HepG2 (cell line): ENCODE measurements around the gene TEAD4. TPM values are rescaled to one million over a fixed set of nuclear protein-coding genes. Genes with fewer than 3 reads are reported as not detected.

Experiments used
- CEBPB ChIP-seq: IDR thresholded peaks from 2 replicates; pipeline ENCODE4 v1.6.1; 2011; ENCODE audit warnings: low read depth, low read length, improper control_type of control experiment, borderline replicate concordance
- CENPX ChIP-seq: sonication (generic); formaldehyde crosslinking; IDR thresholded peaks from 2 replicates; pipeline ENCODE4 v1.9.0; 2021; ENCODE audit warnings: mild to moderate bottlenecking, missing genetic modification reagents, moderate library complexity
- FLYWCH1 ChIP-seq: sonication (generic); formaldehyde crosslinking; IDR thresholded peaks from 2 replicates; pipeline ENCODE4 v1.8.1; 2023; ENCODE audit warnings: mild to moderate bottlenecking, missing genetic modification reagents
- HIVEP1 ChIP-seq: sonication (generic); formaldehyde crosslinking; IDR thresholded peaks from 2 replicates; pipeline ENCODE4 v1.4.0; 2020; ENCODE audit warnings: mild to moderate bottlenecking, missing genetic modification reagents
- HNRNPLL ChIP-seq: fragments of 200-400 bp; formaldehyde crosslinking; IDR thresholded peaks from 2 replicates; pipeline ENCODE4 v1.6.1; 2017; ENCODE audit warnings: mild to moderate bottlenecking, low read depth, low read length; ENCODE audit not compliant: poor library complexity, severe bottlenecking
- NFATC3 ChIP-seq: sonication (generic); formaldehyde crosslinking; IDR thresholded peaks from 2 replicates; pipeline ENCODE4 v1.5.1; 2020; ENCODE audit warnings: mild to moderate bottlenecking, missing genetic modification reagents
- NKX3-1 ChIP-seq: sonication (generic); formaldehyde crosslinking; IDR thresholded peaks from 2 replicates; pipeline ENCODE4 v1.5.0; 2020; ENCODE audit warnings: missing genetic modification reagents
- PAWR ChIP-seq: sonication (generic); formaldehyde crosslinking; IDR thresholded peaks from 2 replicates; pipeline ENCODE4 v1.4.0; 2020; ENCODE audit warnings: missing genetic modification reagents, mild to moderate bottlenecking, borderline replicate concordance
- PAXIP1 ChIP-seq: sonication (generic); formaldehyde crosslinking; conservative IDR thresholded peaks from 2 replicates; pipeline ENCODE4 v1.4.0; 2020; ENCODE audit warnings: mild to moderate bottlenecking, missing genetic modification reagents, moderate library complexity
- POGK ChIP-seq: sonication (generic); formaldehyde crosslinking; conservative IDR thresholded peaks from 2 replicates; pipeline ENCODE4 v1.8.0; 2022; ENCODE audit warnings: mild to moderate bottlenecking, moderate library complexity, missing genetic modification reagents
- POLR2A ChIP-seq, 2 experiments: IDR thresholded peaks; 2 replicates each; pipeline ENCODE4 v1.6.1; 2011; ENCODE audit warnings: low read depth in 2 of 2, low read length in 2 of 2, mild to moderate bottlenecking in 1 of 2, moderate library complexity in 1 of 2; ENCODE audit not compliant: insufficient read depth in 1 of 2
- SMC3 ChIP-seq: IDR thresholded peaks from 2 replicates; pipeline ENCODE4 v1.6.1; 2011; ENCODE audit warnings: low read length, improper control_type of control experiment
- TRIM22 ChIP-seq: fragments of 450-650 bp; IDR thresholded peaks from 2 replicates; pipeline ENCODE4 v1.6.1; 2017
- XRCC5 ChIP-seq: fragments of 200-400 bp; formaldehyde crosslinking; optimal IDR thresholded peaks from 2 replicates; pipeline ENCODE3; 2017; ENCODE audit warnings: mild to moderate bottlenecking, low read length
- ZNF549 ChIP-seq: sonication (generic); formaldehyde crosslinking; IDR thresholded peaks from 2 replicates; pipeline ENCODE4 v1.5.0; 2020; ENCODE audit warnings: missing genetic modification reagents
- ZNF564 ChIP-seq: sonication (generic); formaldehyde crosslinking; IDR thresholded peaks from 2 replicates; pipeline ENCODE4 v1.8.1; 2023; ENCODE audit warnings: mild to moderate bottlenecking, missing genetic modification reagents
- polyA plus RNA-seq, 8 experiments: library from polyadenylated mRNA; depleted of rRNA in 3 of 8; stranded (reverse) in 7 of 8; unstranded in 1 of 8; fragments of >200 nt; fragmentation: Illumina TruSeq in 4 of 8; extraction: Trizol in 4 of 8; gene quantifications; 2 replicates each; pipeline versions ENCODE4 v1.2.1 to v1.2.3, GENCODE V29; 2011 to 2016; ENCODE audit warnings: low read depth in 4 of 8, missing spikeins in 1 of 8, mixed read lengths in 1 of 8; ENCODE audit not compliant: insufficient read depth in 1 of 8
- total RNA-seq, 5 experiments: library from RNA; depleted of rRNA; stranded (reverse); fragments of >200 nt; fragmentation: Illumina TruSeq; extraction: Trizol; gene quantifications; 2 replicates each; pipeline ENCODE4 v1.2.3, GENCODE V29; 2016; ENCODE audit warnings: low read depth in 1 of 5
- TF ChIP-seq, protein P1 (sequence below): sonication (generic); formaldehyde crosslinking; IDR thresholded peaks from 2 replicates; pipeline ENCODE4 v1.4.0; 2020; ENCODE audit warnings: missing genetic modification reagents
- TF ChIP-seq, protein P2 (sequence below): sonication (generic); formaldehyde crosslinking; conservative IDR thresholded peaks from 2 replicates; pipeline ENCODE4 v1.8.1; 2023; ENCODE audit warnings: missing genetic modification reagents

Gene TEAD4
- total and polyA plus RNA-seq, 2 of the 13 experiments (the other 11 are each of a cell fraction or from before 2014, with no cell fraction given), result 45.0 to 69.4 TPM

- TF ChIP-seq HIVEP1 (peak; percentile 40; the same call in 1 of the 2 replicates), PAWR (CRISPR knock-in tag) (no peak), XRCC5 (peak; percentile 62), POLR2A (IDR thresholded peaks at IDR 0.05; ENCODE audit: insufficient read depth in 1 of 2, low read depth in 2 of 2, low read length in 2 of 2) (peak; percentile 48 to 82; a peak in 3 of 4 replicates), CEBPB (no peak), NKX3-1 (CRISPR knock-in tag) (no peak), NFATC3 (CRISPR knock-in tag) (0 out of 2 replicates have a peak, but pooled peaks have one; percentile 69), PAXIP1 (CRISPR knock-in tag) (0 out of 2 replicates have a peak, but pooled peaks have one; percentile 32), ZNF549 (no peak), SMC3 (no peak), POGK (no peak; the same call in 1 of the 2 replicates), TRIM22 (no peak), FLYWCH1 (no peak), ZNF564 (peak; percentile 61; the same call in 1 of the 2 replicates), HNRNPLL (peak; percentile 60), CENPX (no peak)
- TF ChIP-seq, protein P1, sequence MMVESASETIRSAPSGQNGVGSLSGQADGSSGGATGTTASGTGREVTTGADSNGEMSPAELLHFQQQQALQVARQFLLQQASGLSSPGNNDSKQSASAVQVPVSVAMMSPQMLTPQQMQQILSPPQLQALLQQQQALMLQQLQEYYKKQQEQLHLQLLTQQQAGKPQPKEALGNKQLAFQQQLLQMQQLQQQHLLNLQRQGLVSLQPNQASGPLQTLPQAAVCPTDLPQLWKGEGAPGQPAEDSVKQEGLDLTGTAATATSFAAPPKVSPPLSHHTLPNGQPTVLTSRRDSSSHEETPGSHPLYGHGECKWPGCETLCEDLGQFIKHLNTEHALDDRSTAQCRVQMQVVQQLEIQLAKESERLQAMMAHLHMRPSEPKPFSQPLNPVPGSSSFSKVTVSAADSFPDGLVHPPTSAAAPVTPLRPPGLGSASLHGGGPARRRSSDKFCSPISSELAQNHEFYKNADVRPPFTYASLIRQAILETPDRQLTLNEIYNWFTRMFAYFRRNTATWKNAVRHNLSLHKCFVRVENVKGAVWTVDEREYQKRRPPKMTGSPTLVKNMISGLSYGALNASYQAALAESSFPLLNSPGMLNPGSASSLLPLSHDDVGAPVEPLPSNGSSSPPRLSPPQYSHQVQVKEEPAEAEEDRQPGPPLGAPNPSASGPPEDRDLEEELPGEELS (CRISPR knock-in tag), result no peak
- TF ChIP-seq, protein P2, sequence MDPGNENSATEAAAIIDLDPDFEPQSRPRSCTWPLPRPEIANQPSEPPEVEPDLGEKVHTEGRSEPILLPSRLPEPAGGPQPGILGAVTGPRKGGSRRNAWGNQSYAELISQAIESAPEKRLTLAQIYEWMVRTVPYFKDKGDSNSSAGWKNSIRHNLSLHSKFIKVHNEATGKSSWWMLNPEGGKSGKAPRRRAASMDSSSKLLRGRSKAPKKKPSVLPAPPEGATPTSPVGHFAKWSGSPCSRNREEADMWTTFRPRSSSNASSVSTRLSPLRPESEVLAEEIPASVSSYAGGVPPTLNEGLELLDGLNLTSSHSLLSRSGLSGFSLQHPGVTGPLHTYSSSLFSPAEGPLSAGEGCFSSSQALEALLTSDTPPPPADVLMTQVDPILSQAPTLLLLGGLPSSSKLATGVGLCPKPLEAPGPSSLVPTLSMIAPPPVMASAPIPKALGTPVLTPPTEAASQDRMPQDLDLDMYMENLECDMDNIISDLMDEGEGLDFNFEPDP (CRISPR knock-in tag), result no peak
Observed at GRCh38 chr12:3076730-3077571, 117.8 kb downstream of the TEAD4 start, which contains the start of gene TSPAN9 (continued).
